HS-5 (cell line): Measurements from ENCODE around the gene CCDC148.
"Not testable (repeated sequence)": the region's sequence is repeated elsewhere in the genome, so short reads cannot be mapped to it uniquely, and the experiment has no call there.

Experiments
- DNase-seq: peaks from one replicate; pipeline ENCODE4 v3.0.0-alpha.2; 2012; ENCODE audit warnings: low read depth

The CCDC148 gene

DNA sequence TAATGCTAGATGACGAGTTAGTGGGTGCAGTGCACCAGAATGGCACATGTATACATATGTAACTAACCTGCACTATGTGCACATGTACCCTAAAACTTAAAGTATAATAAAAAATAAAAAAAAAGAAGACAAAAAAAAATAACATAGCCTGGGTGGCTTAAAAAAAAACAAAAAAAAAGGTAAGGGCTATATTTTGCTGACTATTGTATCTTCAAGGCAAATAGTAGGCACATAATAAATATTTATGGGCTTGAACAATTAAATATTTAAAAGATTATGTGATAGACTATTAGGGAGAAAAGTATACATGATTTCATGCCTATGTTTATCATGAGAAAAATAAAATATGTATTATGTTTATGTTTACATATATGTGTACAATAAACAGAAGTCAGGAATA lies 99.4 kb downstream of the CCDC148 start:
- DNase-seq, result no peak

DNA sequence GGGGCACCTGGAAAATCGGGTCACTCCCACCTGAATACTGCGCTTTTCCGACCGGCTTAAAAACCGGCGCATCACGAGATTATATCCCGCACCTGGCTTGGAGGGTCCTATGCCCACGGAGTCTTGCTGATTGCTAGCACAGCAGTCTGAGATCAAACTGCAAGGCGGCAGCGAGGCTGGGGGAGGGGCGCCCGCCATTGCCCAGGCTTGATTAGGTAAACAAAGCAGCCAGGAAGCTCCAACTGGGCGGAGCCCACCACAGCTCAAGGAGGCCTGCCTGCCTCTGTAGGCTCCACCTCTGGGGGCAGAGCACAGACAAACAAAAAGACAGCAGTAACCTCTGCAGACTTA lies 105.1 kb downstream of the CCDC148 start:
- not testable (repeated sequence) for DNase-seq

DNA sequence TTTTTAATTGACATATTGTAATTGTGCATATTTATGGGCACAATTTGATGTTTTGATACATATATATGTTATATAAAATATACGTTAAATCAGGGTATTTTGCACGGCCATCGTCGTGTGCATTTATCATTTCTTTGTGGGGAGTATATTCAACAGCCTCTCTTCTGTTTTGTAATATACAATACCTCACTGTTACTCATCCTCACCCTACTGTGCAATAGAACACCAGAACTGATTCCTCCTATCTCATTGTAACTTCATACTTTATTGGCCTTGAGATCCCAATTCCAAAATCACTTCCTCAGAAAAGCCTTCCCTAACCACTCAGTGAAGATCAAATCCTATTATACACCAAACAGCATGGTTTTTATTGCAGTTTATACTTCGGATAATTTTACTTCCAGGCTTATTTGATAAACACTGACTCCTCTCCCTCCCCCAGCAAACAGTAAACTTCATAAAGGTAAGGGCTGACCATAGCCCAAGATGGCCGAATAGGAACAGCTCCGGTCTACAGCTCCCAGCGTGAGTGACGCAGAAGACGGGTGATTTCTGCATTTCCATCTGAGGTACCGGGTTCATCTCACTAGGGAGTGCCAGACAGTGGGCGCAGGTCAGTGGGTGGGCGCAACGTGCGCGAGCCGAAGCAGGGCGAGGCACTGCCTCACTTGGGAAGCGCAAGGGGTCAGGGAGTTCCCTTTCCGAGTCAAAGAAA lies 105.6 kb downstream of the CCDC148 start:
- DNase-seq, result not testable (repeated sequence)

DNA sequence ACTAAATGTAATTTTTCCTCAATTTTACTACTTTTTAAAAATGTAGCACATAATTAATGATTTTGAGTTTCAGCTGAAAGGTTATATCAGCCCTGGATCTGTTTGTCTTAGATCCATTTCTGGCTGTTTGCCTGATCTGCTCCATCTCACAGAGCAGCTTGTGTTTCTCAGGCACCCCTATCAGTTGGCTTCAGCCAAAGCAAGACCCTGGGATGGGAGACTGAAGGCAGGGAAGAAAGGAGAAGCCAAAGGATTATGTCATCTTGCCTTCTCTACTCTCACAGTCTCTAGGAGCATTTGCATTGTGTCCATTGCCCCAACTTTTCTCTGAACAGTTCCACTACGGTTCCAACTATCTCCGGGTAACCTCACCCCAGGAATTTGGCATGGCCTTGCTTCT lies 110.5 kb downstream of the CCDC148 start:
- no peak for DNase-seq

DNA sequence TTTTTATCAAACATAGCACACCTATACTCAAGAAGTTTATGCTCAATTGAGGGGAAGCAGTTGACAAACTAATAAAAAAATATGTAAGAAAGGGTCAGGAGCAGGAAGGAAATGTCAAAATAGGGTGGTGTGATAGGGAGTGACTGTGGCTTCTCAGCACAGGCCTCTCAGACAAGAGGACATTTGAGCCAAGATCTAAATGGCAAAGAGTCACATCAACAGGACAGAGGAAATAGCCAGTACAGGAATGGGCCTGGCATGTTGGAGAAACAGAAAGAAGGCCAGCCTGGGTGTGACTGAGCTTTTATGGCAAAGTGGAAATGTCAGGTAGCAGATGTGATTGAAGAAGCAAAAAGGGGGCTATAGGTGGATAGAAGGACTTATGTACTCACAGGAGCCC lies 117.0 kb downstream of the CCDC148 start:
- no peak for DNase-seq

DNA sequence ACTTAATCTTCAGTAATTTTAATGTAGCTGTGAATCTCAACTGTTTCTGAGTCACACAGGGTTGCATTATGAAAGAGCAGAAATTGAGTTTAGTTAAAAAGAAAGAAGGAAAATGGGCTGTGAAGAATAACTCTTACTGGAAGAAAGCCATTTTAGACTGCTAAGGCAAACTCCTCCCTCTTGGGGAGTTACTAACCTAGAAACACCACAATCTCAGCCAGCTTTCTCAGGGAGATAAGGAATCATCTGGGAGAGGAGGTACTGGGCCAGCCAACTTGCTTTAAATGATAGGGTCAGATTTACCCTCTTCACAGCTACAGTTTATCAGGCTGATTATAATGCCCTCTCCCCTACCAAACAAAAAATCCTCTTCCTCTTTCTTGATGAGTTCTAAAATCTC lies 119.5 kb downstream of the CCDC148 start:
- DNase-seq, result no peak

DNA sequence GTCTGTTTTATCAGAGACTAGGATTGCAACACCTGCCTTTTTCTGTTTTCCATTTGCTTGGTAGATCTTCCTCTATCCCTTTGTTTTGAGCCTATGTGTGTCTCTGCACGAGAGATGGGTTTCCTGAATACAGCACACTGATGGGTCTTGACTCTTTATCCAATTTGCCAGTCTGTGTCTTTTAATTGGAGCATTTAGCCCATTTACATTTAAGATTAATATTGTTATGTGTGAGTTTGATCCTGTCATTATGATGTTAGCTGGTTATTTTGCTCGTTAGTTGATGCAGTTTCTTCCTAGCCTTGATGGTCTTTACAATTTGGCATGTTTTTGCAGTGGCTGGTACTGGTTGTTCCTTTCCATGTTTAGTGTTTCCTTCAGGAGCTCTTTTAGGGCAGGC lies 124.8 kb downstream of the CCDC148 start:
- DNase-seq, result not testable (repeated sequence)

DNA sequence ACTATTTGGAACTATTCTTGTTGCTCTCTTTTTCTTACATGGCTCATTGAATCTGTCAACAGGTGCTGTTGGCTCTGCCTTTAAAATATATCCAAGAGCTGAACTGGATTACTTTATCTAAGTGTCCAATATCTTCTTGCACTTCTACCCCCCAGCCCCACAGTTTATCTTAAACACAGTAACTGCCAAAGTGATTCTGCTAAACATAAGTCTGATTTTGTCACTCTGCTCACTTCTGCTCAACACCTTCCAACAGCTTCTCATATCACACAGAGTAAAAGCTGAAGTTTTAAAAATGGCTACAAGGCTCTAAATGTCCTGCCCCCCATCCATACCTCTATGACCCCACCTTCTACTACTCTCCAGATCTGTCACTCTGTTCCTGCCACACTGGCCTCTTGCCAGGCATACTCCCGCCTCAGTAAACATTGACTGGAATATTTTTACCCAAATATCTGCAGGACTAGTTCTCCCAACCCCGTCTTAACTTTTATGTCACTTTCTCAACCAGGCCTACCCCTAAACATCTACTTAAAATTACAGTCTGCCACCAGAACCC lies 130.7 kb downstream of the CCDC148 start:
- DNase-seq, result no peak

DNA sequence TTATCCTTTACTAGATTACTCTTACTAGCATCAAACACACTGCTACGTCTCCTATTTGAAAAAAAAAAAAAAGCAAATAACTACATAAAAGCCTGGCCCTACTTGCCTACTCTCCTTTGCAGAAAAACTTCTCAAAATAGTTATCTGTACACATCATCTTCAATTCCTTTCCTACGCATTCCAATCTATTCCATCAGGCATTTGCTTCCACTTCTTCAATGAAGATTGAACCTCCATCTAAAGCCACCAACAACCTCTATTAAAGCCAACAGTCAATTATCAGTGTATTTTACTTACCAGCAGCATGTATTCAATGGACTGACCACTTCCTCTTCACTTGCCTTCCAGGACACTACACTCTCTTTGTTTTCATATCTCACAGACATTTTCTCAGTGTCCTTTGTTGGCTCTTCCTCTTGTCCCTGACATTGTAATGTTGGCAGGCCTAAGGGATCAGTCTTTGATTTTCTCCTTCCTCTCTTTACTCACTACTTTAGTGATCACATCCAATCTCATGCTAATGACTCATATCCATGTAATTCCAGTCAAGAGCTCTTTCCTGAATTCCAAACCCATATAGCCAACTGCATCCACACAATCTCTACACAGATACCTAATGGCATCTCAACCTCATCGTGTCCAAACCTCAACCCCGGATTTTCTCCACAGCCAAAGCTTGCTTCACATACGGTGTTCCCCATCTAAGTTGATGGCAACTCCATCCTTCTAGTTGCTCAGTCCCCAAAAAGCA lies 131.3 kb downstream of the CCDC148 start:
- DNase-seq, result peak; percentile 66

DNA sequence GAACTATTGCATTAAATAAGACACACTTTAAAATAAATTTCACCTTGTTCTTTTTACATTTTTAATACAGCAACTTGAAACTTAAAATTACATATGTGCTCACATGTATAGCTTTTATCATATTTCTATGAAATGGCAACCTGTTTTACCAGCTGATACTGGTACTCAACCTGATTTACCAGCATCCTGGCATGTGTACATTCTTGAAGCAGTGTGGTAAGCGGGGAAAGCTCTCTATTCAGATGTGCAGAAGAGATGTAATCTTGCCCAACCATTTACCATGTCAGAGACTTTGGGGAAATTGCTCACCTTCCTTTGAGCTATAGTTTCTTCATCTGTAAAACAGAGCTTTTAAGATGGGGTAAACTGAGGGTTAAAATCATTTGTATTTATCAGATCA lies 133.2 kb downstream of the CCDC148 start:
- DNase-seq, result no peak

DNA sequence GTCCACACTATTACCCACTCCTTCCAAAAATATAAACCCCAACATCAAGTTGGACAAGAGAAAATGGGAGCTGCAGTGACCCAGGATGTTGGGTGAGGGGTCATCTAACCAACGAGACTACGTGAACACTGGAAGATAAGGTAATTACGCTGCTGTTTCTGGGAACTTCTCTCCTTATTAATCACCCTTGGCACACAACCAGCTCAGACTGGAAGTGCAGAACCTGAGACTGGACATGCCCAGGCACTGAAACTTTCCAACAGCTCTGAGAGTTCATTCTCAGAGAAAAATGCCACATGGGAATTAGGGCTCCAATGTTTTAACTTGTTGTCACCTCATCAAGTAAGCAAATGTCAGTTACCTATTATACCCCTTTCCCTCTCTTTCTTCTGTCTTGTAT lies 135.3 kb downstream of the CCDC148 start:
- no peak for DNase-seq

DNA sequence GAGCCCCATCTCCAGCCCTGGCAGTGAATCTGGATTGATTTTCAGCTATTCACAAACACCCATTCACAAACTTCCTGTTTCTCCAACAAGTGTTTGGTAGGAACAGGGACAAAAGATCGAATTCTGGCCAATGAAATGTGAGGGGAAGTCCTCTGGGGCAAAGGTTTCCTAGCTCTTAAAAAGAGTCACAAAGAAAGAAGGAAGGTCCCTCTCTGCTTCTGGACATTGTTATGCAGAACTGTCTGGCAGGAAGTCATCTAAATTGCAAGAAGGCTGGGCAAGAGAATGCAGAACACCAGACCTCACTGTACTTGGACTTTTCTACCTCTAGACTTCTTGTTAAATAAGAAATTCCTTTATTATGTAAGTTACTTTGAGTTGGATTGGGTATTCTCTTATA lies 137.3 kb downstream of the CCDC148 start:
- DNase-seq, result no peak

DNA sequence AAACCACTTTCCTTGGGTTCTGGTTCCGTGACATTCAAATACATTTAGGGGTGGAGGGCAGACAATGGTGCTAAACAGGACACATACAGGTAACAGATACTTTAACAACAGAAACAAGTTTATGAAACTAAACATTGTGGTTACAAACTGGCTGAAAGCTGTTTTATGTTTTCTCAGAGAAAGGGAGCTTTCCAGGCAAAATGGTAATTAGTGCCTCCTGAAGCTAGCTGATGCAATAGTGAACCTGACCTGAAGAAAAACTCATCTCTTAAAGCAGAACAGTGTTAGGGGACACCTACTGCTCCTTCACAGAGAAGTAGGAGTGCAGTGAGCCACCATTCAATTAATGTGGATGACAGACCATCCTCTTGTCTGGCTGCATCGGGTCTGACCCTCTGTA lies 138.9 kb downstream of the CCDC148 start:
- no peak for DNase-seq

DNA sequence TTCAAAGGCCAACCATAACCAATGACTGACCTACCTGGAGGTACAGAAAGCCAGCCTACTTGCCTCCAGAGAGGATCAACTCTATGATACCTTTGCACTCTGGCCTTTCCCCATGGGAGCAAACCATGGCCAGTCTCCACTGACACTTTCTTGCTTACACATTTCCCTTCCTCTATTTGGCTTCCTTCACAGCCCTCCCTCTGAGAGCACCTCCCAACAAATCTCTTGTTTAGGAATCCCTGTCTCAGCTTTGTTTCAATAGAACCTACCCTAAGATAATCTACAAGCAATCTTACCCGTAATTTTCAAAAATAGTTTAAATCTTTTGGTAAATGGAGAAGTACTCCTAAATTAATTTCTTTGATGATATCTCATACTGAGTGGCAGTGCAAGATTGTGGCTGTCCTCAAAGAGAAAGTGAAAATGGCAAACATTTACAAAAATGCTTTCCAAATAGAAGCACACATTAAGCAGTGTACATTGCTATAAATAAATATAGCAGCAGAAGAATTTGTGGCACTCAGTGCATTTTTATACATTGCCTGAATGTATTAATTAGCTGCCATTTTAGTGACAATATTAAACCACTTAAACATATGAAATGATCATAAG lies 140.6 kb downstream of the CCDC148 start:
- no peak for DNase-seq

DNA sequence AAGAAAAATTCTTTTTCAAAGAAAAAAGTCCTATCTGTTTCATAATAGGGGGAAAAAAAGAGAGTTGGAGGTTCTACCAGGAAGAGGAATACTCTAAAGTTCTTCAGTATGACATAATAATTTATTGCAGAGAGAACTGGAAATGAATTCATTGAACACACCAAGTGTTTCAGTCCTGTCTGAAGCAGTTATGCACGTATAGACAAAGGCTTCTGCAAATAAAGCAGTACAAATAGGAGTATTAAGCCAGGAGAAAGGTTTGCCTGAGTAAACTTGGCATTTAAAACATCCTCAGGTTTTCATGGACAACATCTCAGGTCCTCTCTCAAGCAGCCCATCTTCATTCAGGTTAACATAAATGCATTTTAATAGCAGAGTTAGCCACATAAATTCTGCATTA lies 141.6 kb downstream of the CCDC148 start:
- no peak for DNase-seq

DNA sequence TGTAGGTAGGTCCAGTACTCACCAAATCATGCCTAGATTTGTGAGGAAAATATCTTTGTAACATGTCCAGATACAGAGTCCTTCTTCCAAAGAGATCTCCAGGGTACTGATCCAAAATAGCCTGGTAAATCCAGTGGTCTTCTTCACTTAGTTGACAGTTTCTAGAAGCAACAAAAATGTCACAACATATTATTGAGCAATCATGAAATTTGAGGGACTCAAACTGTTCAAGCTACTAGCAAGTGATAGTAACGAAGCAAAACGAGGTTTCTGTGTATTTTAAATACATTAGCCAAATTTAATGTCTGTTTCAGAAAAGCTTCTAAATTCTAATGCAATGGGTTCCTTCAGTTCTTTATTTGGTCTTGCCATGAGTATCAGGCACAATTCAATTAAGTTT lies 142.8 kb downstream of the CCDC148 start:
- no peak for DNase-seq

DNA sequence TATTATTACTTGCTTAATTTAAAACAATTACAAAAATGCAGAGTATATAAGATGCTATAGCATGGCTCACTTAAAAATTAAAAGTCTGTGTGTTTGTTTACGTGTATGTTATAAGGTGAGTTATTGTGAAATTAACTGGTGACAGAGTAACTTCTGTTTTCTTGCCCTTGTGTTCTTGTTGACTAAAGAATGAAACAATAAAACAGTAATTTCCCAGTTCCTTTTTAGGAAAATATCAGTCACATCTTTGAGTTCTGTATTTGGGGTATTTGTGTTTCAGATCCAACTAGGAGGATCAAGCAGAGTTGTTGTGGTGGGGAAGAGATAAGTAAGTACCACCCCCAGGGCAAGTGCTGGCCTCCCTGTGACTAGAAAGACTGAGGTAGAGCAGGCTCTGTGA lies 143.6 kb downstream of the CCDC148 start:
- no peak for DNase-seq

DNA sequence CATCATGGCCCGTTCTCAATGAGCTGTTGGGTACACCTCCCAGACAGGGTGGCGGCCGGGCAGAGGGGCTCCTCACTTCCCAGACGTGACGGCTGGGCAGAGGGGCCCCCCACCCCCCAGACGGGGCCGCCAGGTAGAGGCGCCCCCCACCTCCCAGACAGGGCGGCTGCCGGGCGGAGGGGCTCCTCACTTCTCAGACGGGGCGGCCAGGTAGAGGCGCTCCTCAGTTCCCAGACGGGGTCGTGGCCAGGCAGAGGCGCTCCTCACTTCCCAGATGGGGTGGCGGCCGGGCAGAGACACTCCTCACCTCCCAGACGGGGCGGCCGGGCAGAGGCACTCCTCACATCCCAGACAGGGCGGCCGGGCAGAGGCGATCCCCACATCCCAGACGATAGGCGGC lies 146.1 kb downstream of the CCDC148 start:
- DNase-seq, result not testable (repeated sequence)

DNA sequence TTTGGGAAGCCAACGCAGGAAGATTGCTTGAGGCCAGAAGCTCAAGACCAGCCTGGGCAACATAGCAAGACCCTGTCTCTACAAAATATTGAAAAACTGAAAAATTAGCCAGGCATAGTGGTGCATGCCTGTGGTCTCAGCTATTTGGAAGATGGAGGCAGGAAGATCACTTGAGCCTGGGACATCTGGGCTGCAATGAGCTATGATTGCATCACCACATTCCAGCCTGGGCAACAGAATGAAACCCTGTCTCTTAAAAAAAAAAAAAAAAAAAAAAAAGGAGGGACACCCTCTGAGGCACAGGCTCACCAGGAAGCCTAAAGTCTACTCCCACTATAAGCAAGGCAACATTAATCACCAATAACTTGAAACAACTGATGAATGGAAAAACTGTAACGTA lies 151.1 kb downstream of the CCDC148 start:
- DNase-seq, result no peak

DNA sequence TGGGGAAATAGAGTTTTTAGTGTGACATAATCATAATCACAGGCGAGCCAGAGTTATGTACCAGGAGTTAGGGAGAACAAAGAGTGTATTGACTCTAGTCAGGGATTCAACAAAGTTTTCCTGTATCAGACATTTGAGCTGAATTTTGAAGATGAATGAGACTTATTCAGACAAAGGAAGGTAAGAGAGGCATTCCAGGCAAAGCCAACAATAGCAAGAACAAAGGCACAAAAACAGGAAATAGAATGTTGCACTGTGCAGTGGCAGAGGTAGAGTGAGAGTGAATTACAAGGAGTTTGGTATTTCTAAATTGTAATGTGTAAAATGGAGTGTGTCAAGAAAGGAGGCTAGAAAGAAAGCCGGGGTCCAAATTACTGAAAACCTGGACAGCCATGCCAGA lies 156.2 kb downstream of the CCDC148 start:
- no peak for DNase-seq

DNA sequence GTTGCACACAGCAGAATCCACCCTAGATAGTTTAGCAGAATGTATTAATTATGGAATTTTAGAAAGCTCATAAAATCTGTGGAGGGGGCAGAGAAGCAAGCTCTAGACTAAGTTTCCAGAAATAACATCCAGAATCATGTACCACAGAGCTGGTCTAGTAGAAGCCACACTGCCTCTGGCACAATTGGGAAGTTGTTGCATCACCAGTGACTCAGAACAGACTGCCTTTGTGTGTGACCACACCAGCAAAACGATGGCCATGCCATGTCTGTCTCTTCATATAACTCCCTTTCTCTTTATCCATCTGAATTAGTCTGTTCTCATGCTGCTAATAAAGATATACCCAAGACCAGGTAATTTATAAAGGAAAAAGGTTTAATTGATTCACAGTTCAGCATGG lies 158.9 kb downstream of the CCDC148 start:
- no peak for DNase-seq

DNA sequence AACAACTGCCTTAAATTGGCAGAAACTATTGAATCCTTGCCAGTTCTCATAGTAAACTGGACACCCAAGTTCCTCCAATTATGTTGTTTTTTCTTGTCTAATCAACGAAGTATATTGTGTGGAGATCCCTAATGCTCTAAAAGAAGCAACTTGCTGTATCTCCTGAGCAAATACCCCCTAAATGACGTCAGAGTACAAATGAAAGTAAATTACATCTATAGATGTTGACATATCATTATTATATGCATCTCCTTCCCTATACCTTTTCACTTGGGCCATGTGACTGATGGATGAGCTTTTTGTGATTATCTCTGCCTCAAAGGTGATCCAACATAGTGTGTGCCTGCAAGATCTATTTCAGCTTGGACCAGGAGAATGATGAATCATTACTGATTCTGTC lies 159.4 kb downstream of the CCDC148 start:
- DNase-seq, result no peak

DNA sequence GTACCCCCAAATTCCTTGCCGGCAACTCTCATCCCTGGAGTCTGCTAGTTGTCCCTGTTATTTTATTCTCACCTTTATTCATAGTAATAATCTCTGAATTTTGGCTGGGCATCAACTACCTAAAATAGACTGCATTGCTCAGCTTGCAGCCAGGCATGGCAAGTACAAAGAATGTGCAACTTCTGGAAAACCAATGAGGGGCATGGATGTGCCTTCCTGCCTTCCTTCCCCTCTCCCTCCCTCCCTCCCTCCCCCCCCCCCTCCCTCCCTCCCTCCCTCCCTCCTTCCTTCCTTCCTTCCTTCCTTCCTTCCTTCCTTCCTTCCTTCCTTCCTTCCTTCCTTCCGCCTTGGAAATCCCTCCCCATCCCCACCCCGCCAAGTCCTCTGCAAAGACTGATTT lies 162.8 kb downstream of the CCDC148 start:
- DNase-seq, result no peak
